Right renal pelvis (tissue), 4 donors: ENCODE results near the gene B3GALT6. TPM values are rescaled to one million over a fixed set of nuclear protein-coding genes. Genes with fewer than 3 reads are reported as not detected.

Experiments
- DNase-seq, 4 donors: peaks; one replicate each; pipeline ENCODE4 v3.0.0-alpha.2; 2013; ENCODE audit warnings: low read depth in 4 of 4, low spot score in 3 of 4, missing footprints in 1 of 4
- polyA plus RNA-seq, 4 donors: library from polyadenylated mRNA; unstranded; fragments of 120-200 nt; gene quantifications; one replicate each; pipeline ENCODE4 v1.2.1, GENCODE V29; 2013; ENCODE audit not compliant: insufficient read length in 4 of 4

B3GALT6 gene
- polyA plus RNA-seq, 4 donors, result 18.0 to 28.4 (median 20.6) TPM

- no peak for DNase-seq
Measured at GRCh38 chr1:1281533-1282321, 49.7 kb downstream of the B3GALT6 start.

- no peak for DNase-seq
Measured at GRCh38 chr1:1282998-1283397, 51.0 kb downstream of the B3GALT6 start.

- no peak for DNase-seq
Measured at GRCh38 chr1:1283821-1284220, 51.8 kb downstream of the B3GALT6 start.

Other genes starting within 250 kb of the B3GALT6 start
- gene HES4, start 232.1 kb upstream of the B3GALT6 start, polyA plus RNA-seq, result 10 to 100 TPM; 16.7 to 56.7 (median 20.2) TPM
- 10 to 100 TPM in 3 of 4 donors, 1 to 10 TPM in 1; 9.1 to 15.7 (median 13.3) TPM for gene ISG15, start 218.7 kb upstream of the B3GALT6 start, polyA plus RNA-seq
- 100 to 1,000 TPM; 200 to 311 (median 231) TPM for gene AGRN, start 212.1 kb upstream of the B3GALT6 start, polyA plus RNA-seq
- gene RNF223, start 157.9 kb upstream of the B3GALT6 start, polyA plus RNA-seq, result under 1 TPM; 0.14 to 0.88 (median 0.37) TPM
- 10 to 100 TPM in 1 of 4 donors, 1 to 10 TPM in 3; 7.9 to 14.8 (median 9.5) TPM for gene C1orf159, start 116.1 kb upstream of the B3GALT6 start, polyA plus RNA-seq
- gene TTLL10, start 58.4 kb upstream of the B3GALT6 start, polyA plus RNA-seq, result under 1 TPM; 0.33 to 0.83 (median 0.63) TPM
- 1 to 10 TPM in 1 of 4 donors, under 1 TPM in 2, not detected in 1; 0.29 to 1.1 (median 0.67) TPM for gene TNFRSF18, start 25.6 kb upstream of the B3GALT6 start, polyA plus RNA-seq
- 1 to 10 TPM; 1.6 to 2.5 (median 2.2) TPM for gene TNFRSF4, start 18.1 kb upstream of the B3GALT6 start, polyA plus RNA-seq
- 100 to 1,000 TPM; 115 to 137 (median 133) TPM for gene SDF4, start 236 bp upstream of the B3GALT6 start, polyA plus RNA-seq
- 10 to 100 TPM in 2 of 4 donors, 1 to 10 TPM in 2; 9.0 to 20.6 (median 9.9) TPM for gene C1QTNF12, start 14.5 kb downstream of the B3GALT6 start, polyA plus RNA-seq
- gene UBE2J2, start 41.6 kb downstream of the B3GALT6 start, polyA plus RNA-seq, result 10 to 100 TPM; 47.7 to 57.5 (median 52.6) TPM
- 1 to 10 TPM; 4.2 to 8.5 (median 4.9) TPM for gene SCNN1D, start 48.2 kb downstream of the B3GALT6 start, polyA plus RNA-seq
- gene ACAP3, start 75.7 kb downstream of the B3GALT6 start, polyA plus RNA-seq, result 10 to 100 TPM; 21.7 to 38.7 (median 24.4) TPM
- 10 to 100 TPM in 1 of 4 donors, 1 to 10 TPM in 3; 6.5 to 12.2 (median 7.2) TPM for gene PUSL1, start 76.4 kb downstream of the B3GALT6 start, polyA plus RNA-seq
- 100 to 1,000 TPM; 104 to 117 (median 110) TPM for gene INTS11, start 92.4 kb downstream of the B3GALT6 start, polyA plus RNA-seq
- gene CPTP, start 92.6 kb downstream of the B3GALT6 start, polyA plus RNA-seq, result 10 to 100 TPM; 11.6 to 20.7 (median 14.5) TPM
- under 1 TPM; 0.22 to 0.56 (median 0.33) TPM for gene TAS1R3, start 99.0 kb downstream of the B3GALT6 start, polyA plus RNA-seq
- gene DVL1, start 117.2 kb downstream of the B3GALT6 start, polyA plus RNA-seq, result 10 to 100 TPM; 27.0 to 56.4 (median 28.5) TPM
- gene MXRA8, start 126.3 kb downstream of the B3GALT6 start, polyA plus RNA-seq, result 100 to 1,000 TPM; 177 to 242 (median 190) TPM
- gene AURKAIP1, start 143.0 kb downstream of the B3GALT6 start, polyA plus RNA-seq, result 100 to 1,000 TPM in 1 of 4 donors, 10 to 100 TPM in 3; 63.0 to 110 (median 64.3) TPM
- 100 to 1,000 TPM; 232 to 273 (median 238) TPM for gene CCNL2, start 167.1 kb downstream of the B3GALT6 start, polyA plus RNA-seq
- 100 to 1,000 TPM; 110 to 137 (median 115) TPM for gene MRPL20, start 175.1 kb downstream of the B3GALT6 start, polyA plus RNA-seq
- 10 to 100 TPM in 2 of 4 donors, 1 to 10 TPM in 2; 6.6 to 19.9 (median 11.9) TPM for gene ANKRD65, start 189.0 kb downstream of the B3GALT6 start, polyA plus RNA-seq
- gene VWA1, start 203.5 kb downstream of the B3GALT6 start, polyA plus RNA-seq, result 10 to 100 TPM; 53.9 to 92.3 (median 63.1) TPM
- gene ATAD3C, start 217.5 kb downstream of the B3GALT6 start, polyA plus RNA-seq, result 1 to 10 TPM; 1.4 to 3.1 (median 3.1) TPM
- gene ATAD3B, start 239.5 kb downstream of the B3GALT6 start, polyA plus RNA-seq, result 10 to 100 TPM in 2 of 4 donors, 1 to 10 TPM in 2; 9.1 to 15.9 (median 12.4) TPM